ENCODE data around the gene ESPNL. TPM values are rescaled to one million over a fixed set of nuclear protein-coding genes. Genes with fewer than 3 reads are reported as not detected.

Gene ESPNL
- total RNA-seq, 4 donors from 2014 or later: 0.22 to 0.68 TPM; not detected in 2

DNA sequence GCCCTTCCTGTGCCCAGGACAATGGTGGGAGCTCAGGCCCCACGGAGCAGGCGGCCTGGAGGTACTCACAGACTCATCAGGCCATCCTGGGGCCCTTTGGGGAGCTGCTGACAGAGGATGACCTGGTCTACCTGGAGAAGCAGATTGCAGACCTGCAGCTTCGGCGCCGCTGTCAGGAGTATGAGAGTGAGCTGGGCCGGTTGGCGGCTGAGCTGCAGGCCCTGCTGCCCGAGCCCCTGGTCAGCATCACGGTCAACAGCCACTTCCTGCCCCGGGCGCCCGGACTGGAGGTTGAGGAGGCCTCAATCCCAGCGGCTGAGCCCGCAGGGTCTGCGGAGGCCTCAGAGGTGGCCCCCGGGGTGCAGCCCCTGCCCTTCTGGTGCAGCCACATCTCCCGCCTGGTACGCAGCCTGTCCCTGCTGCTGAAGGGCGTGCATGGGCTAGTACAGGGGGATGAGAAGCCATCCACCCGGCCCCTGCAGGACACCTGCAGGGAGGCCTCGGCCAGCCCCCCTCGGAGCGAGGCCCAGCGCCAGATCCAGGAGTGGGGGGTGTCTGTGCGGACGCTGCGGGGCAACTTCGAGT, 30.1 kb downstream of the ESPNL start:
- TF ChIP-seq, protein P1, sequence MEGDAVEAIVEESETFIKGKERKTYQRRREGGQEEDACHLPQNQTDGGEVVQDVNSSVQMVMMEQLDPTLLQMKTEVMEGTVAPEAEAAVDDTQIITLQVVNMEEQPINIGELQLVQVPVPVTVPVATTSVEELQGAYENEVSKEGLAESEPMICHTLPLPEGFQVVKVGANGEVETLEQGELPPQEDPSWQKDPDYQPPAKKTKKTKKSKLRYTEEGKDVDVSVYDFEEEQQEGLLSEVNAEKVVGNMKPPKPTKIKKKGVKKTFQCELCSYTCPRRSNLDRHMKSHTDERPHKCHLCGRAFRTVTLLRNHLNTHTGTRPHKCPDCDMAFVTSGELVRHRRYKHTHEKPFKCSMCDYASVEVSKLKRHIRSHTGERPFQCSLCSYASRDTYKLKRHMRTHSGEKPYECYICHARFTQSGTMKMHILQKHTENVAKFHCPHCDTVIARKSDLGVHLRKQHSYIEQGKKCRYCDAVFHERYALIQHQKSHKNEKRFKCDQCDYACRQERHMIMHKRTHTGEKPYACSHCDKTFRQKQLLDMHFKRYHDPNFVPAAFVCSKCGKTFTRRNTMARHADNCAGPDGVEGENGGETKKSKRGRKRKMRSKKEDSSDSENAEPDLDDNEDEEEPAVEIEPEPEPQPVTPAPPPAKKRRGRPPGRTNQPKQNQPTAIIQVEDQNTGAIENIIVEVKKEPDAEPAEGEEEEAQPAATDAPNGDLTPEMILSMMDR (IDR thresholded peaks at IDR 0.05; ENCODE audit: low read depth): no peak

DNA sequence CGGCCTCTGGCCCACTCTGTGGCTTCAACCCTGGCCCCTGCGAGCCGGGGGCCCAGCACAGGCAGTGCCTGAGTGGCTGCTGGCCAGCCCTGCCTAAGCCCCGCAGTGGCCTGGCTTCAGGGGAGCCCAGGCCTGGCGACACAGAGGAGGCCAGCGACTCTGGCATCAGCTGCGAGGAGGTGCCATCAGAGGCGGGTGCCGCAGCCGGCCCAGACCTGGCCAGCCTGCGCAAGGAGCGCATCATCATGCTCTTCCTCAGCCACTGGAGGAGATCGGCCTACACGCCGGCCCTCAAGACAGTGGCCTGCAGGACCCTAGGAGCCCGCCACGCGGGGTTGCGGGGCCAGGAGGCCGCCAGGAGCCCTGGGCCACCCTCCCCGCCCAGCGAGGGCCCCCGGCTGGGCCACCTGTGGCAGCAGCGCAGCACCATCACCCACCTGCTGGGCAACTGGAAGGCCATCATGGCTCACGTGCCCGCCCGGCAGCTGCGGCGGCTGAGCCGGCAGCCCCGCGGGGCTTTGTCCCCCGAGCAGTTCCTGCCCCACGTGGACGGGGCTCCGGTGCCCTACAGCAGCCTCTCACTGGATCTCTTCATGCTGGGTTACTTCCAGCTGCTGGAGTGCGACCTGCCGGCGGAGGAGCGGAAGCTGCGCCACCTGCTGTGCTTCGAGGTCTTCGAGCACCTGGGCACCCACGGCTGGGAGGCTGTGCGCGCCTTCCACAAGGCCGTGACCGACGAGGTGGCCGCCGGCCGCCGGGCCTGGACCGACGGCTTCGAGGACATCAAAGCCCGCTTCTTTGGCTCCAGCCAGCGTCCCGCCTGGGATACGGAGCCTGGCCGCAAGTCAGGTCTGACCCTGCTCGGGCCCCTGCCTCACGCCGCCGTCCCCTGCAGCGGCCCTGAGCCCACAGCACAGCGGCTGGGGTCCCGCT, 30.8 kb downstream of the ESPNL start:
- TF ChIP-seq, protein P1 (IDR thresholded peaks at IDR 0.05; ENCODE audit: low read depth): no peak

DNA sequence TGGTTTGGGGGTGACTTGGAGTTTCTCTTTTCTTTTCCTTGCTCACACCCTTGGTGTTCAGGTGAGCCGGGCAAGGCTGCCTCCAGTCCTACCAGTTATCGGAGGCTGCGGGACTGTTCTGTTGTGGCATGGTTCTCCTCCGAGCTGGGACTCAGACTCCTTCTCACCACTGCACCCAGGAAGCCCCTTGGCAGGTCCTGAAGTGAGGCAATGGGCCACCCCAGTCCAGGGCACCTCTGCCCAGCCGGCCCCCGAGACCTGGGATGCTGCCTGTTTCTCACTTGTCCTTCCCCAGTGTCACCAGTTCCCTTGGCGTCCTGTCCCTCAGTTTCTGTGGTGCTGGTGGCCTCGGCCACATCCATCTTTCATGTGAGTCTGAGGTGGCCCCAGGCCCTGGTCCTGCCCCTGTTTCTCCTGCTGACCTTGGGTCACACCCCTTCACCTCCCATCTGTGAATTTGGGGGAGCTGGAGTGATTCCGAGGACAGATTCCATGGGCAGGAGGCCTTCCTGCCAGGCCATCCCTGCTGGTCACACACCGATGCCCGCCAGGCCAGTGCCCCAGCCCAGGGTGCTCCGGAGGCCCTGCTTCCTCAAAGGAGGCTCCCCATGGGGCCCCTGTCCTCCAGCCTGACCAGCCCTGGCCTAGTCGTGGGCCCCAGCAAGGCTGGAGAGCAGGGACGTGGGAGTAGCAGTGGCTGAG, 31.8 kb downstream of the ESPNL start:
- TF ChIP-seq, protein P1 (IDR thresholded peaks at IDR 0.05; ENCODE audit: low read depth): no peak

DNA sequence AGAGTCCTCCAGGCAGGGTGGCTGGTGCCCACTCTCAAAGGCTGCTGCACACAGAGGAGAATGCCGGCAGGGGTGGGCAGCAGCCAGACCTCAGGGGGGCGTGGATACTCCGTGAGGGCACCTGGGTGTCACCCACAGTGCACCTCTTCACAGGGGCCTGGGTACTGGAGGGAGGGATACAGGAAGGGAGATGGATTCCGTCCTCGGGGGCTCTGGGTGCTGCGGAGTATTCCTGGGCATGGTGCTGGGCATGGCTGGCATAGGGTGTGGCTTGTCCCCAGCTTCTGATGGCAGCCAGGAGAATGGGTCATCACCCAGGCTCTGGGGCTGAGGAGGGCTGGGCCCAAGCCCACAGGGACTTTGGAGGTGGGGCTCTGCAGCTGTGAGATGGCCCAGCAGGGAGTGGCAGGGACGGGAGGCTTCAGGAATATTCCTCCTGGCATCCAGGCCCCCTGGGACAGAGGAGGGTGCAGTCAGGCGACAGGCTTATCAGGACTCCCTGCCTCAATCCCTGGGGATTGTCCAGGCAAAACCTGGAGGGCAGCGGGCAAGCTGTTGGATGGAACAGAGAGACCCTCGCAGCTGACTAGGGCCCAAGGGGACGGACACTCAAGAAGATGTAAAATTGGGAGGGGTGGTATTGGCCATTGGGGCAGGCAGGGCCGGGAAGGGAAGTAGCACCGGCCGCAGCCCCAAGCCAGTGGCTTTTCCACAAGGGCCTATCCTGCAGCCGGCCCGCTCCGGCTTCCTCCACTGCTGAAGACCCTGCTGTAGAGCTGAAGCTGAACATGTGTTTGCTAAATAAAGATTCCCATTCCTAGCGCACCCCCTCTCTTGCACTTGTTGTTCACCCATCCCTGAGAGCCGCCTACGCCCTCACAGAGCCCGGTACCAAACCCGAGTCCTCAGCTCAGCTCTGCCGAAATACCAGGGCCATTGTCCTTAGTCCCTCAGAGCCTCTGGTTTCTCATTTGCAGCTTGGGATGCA, 32.6 kb downstream of the ESPNL start:
- TF ChIP-seq, protein P1 (IDR thresholded peaks at IDR 0.05; ENCODE audit: low read depth): no peak

DNA sequence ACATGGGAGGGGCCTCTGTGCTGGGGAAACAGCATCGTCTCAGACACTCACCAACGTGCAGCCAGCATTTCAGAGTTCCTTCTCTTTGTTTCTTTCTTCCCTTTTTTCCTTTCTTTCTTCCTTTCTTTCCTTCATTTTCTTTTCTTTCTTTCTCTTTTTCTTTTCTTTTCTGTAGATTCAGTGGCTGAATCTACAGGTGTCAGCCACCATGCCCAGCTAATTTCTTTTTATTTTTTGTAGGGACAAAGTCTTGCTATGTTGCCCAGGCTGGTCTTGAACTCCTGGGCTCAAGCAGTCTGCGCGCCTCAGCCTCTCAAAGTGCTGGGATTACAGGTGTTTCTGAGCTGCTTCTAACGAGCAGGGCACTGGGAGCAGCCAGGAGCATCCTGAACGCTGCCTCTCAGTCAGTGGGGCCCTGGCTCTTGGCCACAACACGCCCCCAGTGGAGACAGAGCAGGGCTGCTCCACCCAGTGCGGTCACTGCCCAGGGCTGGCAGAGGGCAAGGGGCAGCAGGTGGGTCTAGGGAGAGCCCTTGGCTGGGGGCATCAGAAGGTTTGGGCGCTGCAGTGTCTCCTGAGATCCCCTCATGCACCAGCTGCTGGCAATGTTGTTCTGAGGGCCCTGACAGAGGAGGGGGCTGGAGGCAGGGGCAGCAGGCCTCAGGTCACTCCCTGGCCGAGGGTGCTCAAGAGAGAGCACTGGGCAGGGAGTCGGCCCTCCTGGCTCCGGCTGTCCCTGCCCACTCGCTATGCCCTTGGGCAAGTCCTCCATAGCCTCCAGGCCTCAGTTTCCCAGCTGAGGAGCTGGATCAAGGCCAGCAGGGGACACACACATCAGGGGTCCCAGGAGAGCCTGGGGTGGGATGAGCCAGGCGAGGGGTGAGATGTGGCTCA, 33.6 kb downstream of the ESPNL start:
- TF ChIP-seq, protein P1 (IDR thresholded peaks at IDR 0.05; ENCODE audit: low read depth): no peak

DNA sequence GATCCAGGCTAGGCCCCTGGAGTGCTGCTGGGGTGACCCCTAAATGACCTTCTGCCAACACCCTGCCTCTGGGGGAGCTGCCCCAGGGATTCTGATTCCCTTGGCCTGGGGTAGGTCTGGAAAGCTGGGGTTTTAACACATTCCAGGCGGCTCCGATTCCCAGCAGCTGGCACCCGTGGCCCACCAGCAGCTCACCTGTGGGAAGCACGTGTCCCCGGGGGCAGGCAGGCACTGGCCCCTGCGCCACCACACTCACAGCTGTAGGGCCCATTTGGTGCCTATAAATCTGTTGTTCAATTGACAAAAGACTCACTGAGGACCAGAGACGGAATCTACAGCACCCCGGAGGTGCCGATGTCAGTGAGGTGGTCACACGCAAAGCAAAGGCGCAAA, 34.2 kb downstream of the ESPNL start:
- TF ChIP-seq, protein P1 (IDR thresholded peaks at IDR 0.05; ENCODE audit: low read depth): no peak

Data from subcutaneous adipose tissue (tissue), 4 donors.